Raji (cell line): ENCODE results near the gene EP400.
A peak's percentile ranks its signal among the peaks of the same experiment; 100 is the strongest.

Source experiments
- POLR2A ChIP-seq: IDR thresholded peaks from 2 replicates; pipeline ENCODE4 v1.6.1; 2011; ENCODE audit warnings: low read depth, low read length, control low read depth; ENCODE audit not compliant: insufficient read depth

The EP400 gene

DNA sequence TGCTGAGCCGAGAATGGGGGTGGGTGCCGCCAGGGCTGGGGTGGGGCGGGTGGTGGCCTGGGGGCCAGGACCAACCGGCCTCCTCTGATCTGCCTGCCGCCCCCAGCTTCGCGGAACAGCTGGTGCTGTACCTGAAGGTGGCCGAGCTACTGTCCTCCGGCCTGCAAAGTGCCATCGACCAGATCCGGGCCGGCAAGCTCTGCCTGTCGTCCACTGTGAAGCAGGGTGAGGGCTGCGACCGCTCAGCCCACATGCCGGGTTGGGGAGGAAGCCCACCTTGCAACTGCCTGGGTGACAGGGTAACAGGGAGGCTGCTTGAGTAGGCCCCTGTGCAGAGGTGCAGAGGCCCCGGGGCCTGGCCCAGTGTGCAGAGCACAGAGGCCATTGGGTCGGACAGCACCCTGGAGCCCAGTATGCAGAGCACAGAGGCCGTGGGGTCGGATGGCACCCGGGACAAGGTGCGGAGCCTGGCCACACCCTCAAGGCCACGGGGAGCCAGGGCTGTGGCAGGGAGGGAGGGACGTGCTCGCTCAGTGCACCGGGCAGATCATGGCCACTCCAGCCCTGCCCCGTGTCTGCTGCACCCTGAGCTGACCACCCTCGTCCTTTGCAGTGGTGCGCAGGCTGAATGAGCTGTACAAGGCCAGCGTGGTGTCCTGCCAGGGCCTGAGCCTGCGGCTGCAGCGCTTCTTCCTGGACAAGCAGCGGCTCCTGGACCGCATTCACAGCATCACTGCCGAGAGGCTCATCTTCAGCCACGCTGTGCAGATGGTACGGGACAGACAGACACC lies 30.2 kb upstream of the EP400 start:
- no peak for TF ChIP-seq POLR2A

DNA sequence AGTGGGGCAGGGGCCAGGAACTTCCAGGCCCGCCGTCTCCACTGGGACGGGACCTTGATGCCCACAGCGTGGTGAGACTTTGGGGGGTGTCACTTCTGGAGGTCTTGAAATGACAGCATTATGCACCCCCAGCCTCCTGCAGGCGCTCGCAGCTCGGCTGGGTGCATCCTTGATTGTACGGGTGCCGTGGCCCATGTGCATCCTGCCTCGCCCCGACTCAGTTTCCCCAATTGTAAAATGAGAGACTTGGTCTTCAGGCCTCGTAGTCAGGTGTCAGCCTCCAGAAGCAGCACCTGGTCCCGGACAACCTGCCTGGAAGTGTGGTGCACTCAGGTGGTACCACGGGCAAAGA lies 29.6 kb upstream of the EP400 start:
- TF ChIP-seq POLR2A = no peak

DNA sequence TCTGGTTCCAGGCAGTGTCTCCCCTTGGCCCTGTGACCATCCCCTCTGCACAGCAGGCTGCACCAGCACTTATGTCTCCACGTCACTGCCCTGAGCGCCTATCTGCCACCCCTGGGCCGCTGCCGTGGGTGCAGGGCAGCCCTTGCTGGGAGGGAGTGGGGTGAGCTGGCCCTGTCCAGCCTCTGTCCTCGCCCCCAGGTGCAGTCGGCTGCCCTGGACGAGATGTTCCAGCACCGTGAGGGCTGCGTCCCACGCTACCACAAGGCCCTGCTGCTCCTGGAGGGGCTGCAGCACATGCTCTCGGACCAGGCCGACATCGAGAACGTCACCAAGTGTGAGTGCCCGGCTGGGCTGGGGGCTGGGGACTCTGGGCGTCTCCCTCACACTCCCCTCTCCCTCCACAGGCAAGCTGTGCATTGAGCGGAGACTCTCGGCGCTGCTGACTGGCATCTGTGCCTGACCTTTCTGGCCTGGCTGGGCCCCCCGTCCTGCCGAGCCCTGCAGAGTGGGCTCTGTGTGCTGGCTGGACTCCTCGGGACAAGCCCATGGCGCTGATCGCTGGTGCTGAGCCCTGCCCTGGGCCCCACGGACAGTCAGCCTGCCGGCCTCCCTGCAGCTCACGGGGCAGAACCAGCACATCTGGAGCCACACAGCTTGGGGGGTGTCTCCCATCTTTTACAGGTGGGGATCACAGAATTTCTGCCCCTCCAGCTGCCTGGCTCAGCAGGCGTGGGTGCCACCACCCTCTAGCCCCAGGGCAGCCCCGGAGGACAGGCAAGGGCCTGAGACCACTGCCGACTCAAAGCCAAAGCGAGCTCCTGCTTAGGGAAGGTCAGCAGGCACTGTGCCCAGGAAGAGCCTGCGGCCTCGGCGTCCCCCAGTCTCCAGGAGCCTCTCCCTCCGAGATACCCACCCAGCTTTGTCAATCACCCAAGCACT lies 28.6 kb upstream of the EP400 start:
- no peak for TF ChIP-seq POLR2A

DNA sequence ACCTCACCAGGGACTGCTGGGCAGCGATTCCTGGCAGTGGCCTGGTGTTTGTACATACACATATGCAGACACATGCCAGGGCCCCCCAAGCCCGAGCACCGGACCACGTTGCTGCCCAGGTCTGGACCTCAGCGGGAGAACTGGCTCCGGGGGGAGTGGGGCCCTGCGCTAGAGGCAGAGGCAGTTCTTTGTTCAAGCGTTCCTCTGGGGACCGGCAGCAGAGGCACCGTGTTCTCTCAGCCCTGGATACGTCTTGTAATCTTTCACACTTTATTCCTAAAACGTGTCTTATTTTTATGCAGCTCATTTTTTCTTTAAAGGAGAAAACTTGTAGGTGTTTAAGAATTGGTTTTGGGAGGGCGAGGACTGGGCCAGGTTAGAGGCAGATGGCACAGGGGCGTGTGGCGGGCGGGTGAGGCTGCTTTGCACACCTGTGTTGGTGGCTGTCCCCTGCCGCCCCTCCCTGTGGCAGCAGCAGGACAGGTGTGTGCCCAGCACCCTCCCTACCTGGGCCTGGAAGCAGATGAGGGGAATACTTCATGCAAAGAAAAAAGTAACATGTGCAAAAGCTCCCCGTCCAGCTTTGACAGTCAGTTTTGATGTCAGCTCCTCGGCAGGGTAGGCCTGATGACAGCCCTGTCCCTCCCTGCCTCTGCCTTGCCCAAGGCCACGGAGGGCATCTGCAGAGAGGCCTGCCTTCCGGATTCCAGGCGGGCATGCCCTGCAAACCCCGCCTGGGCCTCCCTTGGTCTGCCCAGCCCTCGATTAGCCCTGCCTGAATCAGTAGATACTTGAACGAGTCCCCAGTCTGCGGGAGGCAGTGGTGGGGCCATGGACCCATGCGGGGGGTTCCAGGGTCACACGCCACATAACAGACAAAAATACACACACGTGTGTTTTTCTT lies 27.6 kb upstream of the EP400 start:
- TF ChIP-seq POLR2A = no peak

DNA sequence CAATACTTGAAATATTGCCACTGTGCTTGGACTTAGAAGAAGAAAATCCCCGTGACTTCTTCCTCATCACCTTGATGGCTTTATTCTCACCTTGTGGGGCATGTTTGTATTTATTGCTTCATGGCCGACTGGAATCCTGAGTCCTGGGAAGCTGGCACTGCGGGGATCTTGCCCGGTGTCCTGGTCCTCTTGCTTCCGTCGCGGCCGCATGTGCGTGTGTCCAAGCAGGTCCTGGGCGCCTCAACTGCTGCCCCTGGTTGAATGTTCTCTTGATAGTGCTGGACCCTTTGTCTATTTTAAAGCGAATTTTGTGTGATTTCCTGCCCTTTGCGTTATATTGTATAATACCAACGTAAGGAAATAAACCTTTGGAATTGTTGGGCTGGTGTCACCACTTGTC lies 27.0 kb upstream of the EP400 start:
- no peak for TF ChIP-seq POLR2A

DNA sequence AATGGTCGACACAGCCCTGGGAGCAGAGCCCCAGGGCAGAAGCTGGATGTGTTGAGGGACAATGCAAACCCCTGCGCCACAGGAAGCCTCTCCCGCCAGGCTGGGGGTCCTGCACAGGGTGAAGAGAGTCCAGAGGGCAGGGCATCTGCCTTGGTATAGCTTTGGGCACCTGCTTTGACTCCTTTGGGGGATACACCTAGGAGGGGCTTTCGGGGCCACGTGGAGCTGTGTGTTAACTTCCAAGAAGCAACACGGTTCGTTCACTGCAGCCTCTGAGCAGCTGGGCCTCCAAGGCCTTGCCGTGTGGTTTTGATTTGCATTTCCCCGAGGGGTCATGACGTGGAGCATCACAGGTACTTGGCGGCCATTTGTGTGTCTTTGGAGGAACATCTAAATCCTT lies 26.5 kb upstream of the EP400 start:
- TF ChIP-seq POLR2A = no peak

DNA sequence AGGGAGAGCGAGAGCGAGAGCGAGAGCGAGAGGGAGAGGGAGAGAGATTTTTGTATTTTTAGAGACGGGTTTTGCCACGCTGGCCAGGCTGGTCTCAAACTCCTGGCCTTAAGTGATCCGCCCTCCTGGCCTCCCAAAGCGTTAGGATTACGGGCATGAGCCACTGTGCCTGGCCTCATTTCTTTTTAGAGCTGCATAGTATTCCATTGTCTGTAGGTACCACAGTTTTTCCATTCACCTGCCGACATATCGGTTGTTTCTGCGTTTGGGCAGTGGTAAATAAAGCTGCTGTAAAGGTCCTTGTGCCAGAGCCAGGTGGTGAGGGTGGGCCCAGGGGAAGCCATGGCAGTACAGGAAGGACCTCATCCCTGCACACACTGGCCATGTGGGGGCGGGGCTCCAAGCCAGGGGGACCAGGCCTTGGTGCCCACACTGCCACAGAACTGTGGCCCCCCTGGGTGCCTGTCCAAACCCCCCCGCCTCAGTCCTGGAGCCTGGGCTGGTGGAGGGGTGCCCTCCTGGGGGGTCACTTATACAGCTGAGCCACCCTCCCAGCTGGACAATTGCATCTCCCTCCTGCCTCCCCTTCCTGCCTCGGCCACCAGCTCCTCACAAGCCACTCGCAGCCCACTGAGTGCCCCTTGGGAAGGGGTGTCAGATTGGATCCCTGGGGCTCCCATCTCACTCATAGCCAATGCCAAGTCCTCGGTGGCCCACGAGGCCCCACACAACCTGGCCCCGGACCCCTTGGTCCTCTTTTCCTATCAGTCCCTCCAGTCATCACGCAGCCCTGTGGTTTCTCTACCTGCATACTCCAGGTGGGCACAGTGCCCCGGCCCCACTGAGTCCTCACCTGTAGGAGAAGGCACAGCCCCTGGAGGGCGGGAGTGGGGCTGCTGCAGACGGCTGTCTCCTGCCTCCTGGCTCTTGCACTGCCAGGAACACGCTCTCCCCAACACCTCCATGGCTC lies 22.3 kb upstream of the EP400 start:
- no peak for TF ChIP-seq POLR2A

DNA sequence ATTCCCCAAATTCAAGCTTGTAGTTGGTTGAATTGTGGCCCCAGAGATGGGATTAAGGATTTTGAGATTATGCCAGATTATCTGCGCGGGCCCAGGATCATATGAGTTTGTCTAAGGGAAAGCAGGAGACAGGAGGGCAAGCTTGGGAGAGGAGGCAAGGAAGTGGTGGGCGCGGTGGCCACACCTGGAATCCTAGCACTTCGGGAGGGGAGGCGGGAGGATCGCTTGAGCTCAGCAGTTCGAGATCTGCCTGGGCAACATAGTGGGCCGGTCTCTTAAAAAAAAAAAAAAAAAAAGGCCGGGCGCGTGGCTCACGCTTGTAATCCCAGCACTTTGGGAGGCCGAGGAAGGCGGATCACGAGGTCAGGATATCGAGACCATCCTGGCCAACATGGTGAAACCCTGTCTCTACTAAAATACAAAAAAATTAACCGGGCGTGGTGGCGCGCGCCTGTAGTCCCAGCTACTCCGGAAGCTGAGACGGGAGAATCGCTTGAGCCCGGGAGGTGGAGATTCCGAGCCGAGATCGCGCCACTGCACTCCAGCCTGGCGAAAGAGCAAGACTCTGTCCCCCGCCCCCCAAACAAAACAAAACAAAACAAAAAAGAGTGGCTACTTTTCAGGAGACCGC lies 21.5 kb upstream of the EP400 start:
- no peak for TF ChIP-seq POLR2A

DNA sequence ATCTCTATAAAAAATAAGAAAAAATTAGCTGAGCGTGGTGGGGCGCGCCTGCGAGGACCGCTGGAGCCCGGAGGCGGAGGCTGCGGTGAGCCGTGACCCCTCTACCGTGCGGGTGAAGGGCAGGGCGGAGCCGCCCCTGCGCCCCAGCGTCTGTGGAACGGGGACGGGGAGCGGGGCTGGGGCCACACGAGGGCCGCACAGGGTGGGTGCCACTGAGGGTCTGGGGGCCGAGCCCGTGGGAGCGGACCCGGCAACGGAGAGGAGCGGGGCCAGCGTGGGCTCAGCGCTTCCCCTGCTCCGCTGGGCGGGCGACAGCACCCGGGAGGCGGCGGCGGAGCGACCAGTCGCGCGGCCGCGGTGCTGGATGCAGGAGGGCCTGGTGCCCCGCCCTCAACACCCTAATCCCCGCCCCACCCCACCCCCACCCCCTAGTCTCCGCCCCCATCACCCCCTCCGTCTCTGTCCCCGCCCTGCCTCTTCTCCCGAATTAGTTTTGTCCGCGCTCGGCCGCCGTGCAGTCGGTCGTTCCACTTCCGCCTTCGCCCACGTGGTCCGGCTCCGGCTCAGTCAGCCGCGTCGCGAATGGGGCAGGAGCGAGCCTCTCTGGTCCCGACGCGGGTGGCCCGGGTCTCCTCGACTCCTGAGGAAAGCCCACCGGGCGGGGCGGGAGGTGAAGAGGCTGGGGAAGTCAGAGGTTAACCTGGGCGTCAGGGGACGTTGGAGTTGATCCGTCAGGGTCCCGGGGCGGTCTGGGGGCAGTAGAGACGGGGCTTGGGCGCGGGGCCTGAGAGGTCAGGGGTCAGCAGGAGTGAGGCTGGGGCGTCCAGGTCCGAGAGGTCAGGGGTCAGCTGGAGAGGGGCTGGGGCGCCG lies 20.8 kb upstream of the EP400 start, which contains the start of gene PUS1:
TSS of gene PUS1 (plus strand) at position 566 of the 870 bp plus-strand sequence. CDS start 447 bp downstream, outside the sequence.
- peak; percentile 83 for TF ChIP-seq POLR2A

DNA sequence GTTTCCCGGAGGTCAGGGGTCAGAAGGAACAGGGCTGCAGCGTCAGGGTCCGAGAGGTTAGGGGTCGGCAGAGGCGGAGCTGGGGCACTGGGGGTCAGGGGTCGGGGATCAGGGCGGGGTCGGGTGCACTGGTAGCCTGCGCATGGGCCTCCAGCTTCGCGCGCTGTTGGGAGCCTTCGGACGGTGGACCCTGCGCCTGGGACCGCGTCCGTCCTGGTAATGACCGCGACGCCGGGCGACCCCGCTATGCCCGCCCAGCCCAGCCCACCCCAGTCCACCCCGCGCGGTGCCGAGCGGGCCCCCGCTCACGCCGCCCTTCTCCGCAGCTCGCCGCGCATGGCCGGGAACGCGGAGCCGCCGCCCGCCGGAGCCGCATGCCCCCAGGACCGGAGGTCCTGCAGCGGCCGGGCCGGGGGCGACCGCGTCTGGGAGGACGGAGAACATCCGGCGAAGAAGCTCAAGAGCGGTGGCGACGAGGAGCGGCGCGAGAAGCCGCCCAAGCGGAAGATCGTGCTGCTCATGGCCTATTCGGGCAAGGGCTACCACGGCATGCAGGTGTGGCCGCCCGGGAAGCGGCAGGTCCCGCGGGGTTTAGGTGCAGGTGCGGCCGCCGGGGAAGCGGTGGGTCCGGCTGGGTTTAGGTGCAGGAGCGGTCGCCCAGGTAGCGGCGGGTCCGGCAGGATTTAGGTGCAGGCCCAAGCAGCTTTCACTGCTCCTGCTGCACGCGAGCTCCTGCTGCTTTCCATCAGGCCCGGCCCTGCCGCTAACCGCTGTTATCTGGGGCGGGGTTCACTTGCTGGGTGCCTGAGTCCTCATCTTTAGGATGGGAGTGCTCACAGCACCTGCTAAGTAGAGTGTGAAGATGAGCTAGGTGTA lies 19.9 kb upstream of the EP400 start:
- peak; percentile 45 for TF ChIP-seq POLR2A

DNA sequence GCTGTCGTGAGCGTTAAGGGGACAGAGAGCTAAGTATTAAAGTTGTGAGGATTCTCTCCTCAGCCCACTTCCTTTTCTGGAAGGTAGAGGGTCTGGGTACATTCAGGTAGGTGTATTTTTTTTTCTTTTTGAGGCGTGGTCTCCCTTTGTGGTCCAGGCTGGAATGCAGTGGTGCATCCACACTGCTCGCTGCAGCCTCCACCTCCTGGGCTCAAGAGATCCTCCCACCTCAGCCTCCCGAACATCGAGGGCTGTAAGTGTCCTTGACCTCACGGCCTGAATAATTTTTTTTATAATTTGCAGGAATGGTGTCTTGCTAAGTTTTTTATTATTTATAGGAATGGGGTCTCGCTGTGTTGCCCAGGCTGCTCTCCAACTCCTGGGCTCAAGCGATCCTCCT lies 19.2 kb upstream of the EP400 start:
- no peak for TF ChIP-seq POLR2A

DNA sequence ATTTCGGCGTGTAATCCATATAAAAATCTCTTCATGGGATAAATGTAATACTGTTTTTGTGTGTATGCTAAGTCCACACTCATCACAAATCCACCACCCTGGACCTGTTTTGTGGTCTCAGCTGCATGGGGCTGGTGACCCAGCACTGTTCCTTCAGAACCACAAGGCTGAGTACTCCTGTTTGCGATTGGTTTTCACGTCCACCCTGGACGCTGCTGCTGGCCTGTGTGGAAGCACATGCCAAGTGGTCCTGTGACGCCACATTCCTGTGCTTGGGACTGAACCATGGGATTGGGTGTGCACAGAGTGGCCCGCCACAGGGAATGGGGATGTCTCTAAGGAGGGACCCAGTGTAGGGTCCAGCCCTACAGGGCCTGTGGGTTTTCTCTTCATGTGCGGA lies 16.4 kb upstream of the EP400 start:
- TF ChIP-seq POLR2A = no peak

DNA sequence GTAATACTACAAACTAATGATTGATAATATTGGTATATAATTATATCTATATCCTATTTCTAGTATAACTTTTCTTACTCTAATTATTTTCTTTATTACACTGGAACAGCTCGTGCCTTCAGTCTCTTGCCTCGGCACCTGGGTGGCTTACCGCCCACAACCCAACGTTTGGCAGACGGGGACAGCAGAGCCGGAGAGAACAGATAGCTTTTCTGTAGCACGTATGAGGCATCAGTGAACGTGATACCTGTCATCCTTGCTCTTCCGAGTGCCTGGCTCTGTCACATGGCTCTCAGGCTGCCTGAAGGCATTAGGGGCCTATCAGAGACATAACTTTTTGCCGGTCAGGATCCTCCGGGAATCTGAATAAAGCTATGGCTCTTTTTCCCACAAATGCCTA lies 15.2 kb upstream of the EP400 start:
- TF ChIP-seq POLR2A = no peak
